GM19455 (cell line): Measurements from ENCODE around the gene CPS1.
A peak's percentile ranks its signal among the peaks of the same experiment; 100 is the strongest.

Experiments
- ATAC-seq: cut with Tn5 transposase; IDR thresholded peaks from one replicate; pipeline ENCODE4 v1.9.1; 2021; ENCODE audit not compliant: unreplicated experiment

Gene CPS1

DNA sequence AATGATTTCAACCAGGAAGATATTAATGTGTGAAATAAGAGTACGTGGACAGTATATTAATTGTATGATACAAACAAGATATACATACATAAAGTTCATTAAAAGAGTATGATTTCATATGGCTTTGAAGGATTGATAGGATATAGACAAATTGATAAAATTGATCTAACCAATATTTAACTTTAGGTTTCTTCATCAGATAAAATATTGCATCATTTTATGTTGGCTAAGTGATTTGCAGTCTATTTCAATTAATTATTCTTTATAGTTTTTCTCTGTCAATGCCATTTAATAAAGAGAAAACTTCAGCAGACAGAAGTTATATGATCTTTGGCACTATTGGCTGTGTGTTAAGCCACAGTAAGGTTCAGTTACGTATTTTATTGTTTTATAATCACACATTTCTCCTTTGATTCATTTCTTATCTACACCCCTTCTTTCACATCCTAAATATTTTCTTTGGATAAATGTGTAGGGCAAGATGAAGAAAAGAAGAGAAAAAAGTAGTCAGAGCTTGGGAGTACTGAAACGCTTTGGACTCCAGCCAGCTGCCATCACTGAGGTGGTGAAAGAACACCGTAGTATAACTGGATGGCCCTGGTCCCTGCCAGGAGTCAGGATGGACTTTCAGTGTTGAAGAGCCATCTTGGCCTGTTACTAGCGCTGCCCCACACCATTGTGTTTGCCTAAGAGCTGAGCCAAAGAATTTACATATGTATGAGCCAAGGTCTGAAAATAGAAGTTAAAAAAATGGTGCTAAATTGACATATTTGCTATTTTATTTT, 9.8 kb upstream of the CPS1 start:
- ATAC-seq: no peak

DNA sequence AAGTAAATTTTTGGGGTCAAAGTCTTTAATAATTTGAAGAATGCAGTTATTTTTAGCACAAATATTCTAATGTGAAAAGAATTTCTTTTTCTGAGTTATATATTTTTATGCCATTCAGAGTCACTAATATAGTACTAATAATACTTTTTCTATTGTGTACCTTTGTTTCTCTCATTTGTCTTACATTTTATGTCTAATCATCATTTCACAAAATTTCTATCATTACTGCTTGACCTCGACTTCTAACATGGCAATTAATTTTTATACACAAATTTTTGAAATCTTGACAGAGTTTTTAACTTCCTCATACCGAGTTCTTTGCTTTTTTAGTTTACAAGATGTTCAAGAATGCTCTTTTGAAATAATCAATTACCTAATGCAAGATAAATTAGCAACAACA, 8.4 kb upstream of the CPS1 start:
- no peak for ATAC-seq

DNA sequence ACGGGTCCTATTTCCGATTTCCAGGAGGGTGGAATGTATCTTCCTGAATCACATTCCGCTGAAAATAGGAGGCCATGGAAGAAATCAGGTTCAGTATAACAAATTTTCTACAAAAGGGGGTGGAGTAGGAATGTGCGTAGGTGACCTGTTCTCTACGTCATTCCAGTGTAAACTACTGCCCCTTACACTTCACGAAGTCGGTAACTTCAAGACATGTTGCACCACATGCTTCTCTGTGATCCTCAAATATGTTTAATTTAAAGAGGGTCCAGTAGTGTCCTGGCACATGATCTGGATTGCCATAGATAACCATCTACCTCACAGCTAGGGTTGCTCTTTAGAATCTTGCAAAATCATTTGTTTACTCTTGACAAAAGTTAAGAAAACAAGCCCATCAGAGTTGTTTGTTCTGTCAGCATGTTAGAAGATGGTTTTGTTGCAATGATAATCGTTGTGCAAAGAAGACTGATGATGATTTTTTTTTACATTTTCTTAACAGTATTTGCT, 7.5 kb upstream of the CPS1 start:
- ATAC-seq: no peak

DNA sequence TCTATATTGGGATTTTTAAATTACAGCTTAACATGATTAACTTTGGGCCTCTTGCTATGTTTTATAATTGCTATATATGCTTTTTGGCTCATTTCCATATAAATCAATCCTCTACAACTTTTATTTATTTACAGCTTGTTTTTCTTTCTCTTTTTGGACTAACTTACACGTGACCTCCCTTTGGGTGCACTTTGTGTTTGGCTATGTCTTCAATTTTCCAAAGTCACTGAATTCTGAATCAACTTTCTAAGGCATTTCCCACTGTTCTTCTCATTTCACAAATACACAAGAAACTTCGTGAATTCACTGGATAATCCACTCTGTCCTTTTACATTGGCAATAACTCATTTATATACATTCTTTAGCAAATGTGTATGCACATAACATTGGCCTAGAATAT, 5.4 kb upstream of the CPS1 start:
- ATAC-seq: no peak

DNA sequence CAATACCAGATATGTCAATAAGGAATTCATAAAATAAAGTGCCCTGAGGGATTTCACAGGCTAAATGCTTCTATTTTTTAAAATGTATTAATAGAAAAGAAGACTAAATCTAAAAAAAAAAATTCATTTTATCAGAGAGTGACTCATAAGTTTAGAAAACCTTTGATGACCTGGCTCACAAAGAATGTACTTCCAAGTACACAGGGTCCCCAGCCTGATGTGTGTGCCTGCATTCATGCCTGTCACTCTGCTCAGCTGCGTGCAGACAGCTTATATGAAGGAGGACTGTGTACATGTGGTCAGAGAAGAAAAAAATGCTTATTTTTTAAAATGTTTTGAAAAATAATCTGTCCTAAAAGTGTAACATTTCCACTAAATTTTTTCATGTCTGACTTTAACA, 3.0 kb upstream of the CPS1 start:
- no peak for ATAC-seq

DNA sequence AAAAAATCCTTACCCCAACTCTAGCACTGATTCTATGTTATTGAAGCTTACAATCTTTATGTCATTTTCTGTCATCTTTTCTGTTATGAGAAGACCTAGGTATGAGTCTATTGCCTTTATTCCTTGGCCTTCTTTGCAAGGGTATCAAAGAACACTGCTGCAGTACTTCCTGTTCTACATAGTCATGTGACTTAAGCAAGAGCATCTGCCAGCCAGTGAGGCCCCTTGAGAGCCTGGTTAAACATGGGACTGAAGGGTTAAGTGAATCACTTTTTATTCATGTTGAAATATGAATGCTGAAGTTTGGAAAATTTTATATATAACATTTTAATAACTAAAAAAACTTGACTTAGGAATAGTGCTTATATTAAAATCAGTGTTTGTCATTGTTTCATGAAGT, 844 bp upstream of the CPS1 start:
- ATAC-seq: no peak

DNA sequence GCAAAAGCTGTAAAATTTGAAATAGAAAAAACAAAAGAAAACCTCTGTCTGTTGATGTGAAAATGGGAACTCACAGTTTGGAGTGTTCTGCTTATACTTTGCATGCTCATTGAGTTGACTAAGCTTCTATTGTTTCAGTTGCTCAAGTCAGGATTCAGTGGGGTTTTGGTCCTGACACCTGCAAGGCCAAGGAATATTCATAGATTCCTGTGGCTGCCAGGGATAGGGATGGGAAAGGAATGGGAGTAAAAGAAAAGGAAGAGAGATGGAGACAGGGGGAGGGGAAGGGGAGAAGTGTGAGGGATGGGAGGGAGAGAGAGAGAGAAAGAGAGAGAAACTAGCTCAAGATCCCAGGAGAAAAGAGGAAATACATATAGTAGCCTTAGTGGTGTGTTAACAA, 1.3 kb downstream of the CPS1 start:
- no peak for ATAC-seq

DNA sequence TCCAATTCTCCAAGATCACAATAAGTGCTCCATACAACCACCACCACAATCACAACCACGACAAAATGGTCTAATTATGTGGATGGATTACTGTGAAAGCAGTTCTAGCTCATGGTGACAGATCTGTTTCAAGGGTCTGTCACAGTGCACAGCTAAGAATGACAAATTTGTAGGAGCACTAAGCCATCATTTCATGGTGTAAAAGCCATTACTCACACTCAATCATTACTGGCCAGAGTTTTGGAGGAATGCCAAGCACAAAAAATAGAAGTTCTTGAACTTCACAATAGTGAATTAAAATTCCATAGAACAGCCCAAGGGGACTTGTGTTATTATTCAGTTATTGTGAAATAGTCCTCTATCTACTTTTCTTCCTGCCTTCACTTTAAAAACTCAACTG, 2.3 kb downstream of the CPS1 start:
- ATAC-seq: no peak

DNA sequence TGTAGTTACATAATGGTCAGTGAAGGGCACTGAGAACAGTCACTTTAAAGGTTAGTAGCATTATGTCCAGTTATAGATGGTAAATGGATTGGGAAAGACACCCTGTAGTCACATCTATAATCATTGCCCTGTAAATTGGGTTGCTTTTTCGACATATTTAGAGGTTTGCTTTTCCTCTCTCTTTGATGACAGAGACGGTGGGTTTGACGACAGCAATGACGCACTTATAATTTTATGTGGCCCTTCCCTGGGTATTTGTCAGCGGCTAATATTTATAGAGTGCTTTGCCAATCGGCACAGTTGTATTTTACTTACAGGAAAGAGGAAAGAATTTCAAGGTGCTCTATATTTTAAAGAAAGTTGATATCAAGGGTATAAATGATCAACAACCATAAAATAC, 2.8 kb downstream of the CPS1 start:
- ATAC-seq: no peak

DNA sequence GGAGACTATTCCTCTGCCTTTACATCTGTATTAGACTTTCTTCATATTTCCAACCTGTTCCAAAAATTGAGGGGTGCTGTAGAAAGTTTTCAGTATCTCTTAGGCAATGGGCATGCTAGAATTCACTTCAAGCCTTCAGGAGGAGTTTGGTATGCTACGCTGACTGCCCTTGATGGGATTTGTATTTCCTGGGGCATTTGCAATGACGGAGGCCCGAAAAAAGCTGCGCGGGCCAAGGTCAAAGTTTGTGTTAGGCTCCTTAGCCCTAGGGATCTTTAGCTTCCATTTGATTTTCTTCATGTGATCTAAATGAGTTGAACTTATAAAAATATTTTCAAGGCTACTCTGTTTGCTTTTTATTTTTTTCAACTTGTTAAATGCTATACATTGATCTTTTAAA, 5.1 kb downstream of the CPS1 start:
- no peak for ATAC-seq

DNA sequence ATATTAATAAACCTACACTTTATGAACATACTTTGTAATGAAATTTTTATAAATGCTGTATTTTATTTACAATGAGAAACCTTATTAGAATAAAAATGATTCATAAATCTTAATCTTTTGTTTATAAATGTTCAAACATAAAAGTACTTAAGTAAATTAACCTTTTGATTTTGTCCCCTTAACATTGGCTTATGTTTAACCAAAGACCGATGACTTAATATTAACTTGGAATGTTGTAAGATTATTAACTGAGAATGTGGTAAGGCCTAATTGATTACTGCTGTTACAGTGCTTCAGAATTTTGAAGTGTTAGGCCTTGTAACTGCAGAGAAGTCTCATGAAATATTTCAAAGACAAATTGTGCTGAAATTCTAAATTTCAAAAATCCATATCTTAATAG, 5.7 kb downstream of the CPS1 start:
- ATAC-seq: no peak

DNA sequence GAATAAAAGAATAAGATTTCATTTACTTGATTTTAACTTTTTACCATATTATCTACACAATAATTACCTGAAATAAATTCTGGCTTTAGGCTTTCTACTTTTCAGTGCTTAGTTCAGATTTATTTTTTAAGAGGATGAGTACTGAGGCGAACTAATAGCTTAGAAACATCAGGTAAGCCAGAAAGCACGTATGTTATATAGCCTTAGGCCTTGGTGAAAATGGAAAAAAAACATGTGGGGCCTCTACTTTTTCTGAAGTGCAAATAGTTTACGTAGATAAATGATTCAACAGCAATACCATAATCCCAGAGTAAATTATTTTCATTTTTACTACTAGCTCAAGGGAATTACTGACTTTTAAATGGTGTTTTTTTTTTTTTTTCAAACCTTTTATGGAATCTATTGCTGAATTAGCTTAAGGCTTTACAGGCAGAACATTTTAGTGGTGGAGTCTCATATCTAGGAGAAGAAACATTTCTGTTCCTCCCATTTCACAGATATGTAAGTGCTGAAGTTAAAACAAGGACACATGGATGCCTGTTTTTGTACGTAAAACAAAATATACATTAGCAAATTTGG, 6.2 kb downstream of the CPS1 start:
- ATAC-seq: no peak

DNA sequence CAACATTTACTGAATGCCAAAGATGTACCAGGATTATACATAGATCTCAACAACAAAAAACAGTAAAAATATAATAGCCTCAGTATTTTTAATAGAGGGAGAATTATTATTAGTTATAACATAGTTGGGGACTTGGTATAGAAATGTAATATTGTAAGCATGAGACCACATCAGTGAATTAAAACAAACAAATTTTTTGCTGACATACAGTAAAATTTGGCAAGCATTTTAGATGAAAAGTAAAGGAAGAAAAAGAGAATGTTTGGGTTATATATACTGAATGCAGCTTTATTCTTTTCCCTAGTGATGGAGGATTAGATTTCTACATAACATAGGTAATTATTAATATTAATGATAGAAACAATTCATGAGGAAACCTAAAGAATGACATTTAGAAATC, 10.9 kb downstream of the CPS1 start:
- no peak for ATAC-seq

DNA sequence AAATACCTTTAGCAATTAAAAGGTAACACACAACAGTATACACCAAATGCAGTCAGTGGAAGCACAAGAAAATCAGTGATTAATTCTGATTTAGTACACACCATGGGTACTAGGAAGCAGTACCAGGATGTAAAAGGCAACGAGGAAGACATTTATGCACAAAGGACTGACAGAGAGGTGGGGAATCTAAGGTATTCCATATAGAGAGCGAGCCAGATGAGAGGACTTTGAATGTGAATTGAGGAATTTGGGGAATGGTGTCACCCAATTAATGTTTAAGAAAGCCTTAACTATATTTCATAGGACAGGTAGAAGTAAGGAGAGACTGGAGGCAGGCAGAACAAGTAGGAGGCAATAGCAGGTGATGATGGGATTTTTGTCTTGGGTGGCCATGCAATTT, 11.7 kb downstream of the CPS1 start:
- ATAC-seq: no peak

DNA sequence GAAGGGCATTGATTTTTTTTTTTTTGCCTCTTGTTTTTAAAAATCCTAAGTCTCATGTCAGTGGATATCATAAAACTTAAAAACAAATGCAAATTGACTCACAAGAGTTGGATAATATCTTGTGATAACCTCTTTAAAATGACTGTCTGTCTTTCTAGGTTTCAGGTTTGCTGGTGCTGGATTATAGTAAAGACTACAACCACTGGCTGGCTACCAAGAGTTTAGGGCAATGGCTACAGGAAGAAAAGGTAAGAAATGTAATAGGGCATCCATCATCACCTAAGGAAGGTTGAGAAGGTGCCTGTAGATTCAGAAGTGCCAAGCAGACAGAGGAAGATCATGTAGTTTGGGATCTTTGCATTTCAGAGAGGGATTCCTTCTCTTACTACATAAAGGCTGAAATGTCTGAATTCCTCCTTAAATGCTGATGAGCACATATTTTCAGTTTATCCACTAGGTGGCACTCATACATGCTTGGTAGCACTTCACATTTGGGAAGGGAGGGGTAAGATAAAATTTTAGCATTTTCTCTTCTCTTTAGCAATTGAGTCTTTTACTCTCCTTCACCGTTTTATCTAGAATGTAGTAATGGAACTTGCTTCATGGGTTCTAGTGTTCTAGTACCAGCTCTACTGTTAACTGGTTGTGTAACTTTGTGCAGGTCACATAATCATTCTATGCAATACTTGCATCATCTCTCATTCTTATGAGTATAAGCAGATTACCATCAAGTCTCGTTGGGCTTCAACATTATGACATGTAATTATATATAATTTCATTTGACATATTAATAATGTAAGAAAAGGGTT, 21.1 kb downstream of the CPS1 start:
- ATAC-seq: peak; percentile 92

DNA sequence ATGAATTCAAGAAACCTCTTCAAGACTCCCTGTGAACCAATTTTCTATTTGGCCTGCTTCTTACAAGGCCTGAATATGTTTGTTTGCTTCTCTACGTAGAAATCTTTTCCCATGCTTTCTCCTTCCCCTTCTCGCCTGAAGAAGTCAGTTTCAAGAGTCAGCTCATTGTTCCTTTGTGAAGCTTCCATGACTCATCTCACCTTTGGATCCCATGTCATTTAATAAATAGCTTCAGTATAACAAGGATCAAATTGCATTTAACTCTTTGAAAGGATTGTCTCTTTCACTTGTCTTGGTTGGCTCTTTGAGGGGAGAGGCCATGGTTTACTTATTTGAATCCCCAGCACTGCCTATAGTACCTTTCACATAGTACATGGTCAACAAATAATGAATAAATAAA, 28.4 kb downstream of the CPS1 start:
- no peak for ATAC-seq

DNA sequence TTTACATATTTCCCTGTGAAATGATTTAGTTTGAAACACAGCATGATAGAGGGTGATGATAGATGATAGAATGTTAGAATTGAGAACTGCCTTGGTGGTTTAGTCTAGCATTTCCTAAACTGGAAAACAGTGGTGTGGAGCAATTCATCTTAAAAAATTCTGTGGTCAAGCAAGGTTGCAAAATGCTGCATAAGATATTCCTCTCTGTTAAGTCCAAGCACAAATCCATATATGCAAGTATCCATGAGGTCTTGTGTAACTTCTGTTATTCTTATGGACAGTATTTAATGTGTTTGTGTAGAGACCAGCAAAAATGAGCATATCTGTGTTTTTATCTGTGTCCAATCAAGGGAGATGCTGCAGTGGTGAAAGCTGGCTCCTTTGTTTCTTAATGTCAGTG, 30.0 kb downstream of the CPS1 start:
- ATAC-seq: no peak

DNA sequence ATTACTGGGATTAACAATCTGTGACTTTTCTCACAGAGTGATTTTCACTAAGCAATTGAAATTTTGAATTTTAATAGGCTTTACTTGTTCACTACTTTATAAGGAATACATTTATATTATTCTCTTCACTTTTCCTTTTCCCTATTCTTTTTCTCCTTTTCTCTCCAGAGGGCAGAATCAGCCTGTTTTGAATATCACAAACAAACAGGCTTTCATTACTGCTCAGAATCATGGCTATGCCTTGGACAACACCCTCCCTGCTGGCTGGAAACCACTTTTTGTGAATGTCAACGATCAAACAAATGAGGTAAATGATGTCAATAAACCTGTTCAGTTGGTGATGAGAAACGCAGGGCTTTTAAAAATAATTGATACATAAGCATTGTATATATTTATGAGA, 35.3 kb downstream of the CPS1 start:
- no peak for ATAC-seq

DNA sequence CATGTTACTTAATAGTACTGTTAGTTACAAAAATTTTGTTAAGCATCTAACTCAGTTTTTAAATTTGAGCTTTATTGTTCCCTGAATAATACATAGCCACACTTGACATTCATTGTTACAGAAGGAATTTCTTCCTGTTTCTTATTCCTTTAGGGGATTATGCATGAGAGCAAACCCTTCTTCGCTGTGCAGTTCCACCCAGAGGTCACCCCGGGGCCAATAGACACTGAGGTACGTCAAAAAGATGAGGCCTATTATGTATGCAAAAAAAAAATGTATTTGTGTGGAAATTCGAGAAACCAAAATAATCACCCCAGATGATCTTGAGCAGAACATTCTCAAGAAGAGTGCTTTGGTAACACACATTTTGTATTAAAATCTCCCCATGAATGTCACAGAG, 36.3 kb downstream of the CPS1 start:
- ATAC-seq: no peak

DNA sequence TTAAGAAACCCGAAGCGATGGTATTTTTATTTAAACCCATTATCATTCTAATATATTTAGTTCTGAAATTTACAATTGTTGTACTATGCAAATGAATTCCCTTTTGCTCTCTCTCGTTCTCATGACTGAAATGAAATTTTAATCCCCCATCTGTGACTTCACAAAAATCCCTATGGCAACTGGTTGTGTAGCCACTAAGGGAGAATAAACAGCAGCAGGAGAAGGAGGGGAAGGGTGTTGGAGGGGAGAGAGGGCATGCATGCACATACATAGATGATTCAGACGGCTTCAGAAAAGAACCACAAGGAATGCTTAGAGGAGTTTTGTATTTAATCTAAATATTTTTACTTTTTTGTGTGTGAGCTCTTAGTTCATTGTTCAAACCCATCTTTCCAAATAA, 36.8 kb downstream of the CPS1 start:
- no peak for ATAC-seq

DNA sequence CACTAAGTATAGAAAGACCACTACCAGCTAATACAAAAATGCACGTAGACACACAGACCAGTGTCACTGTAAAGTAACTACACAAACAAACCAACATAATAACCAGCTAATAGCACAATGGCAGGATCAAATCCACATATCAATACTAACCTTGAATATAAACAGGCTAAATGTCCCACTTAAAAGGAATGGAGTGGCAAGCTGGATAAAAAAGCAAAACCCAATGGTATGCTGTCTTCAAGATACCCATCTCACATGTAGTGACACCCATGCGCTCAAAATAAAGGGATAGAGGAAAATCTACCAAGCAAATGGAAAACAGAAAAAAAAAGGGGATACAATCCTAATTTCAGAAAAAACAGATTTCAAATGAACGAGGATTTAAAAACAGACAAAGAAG, 41.8 kb downstream of the CPS1 start:
- ATAC-seq: no peak

DNA sequence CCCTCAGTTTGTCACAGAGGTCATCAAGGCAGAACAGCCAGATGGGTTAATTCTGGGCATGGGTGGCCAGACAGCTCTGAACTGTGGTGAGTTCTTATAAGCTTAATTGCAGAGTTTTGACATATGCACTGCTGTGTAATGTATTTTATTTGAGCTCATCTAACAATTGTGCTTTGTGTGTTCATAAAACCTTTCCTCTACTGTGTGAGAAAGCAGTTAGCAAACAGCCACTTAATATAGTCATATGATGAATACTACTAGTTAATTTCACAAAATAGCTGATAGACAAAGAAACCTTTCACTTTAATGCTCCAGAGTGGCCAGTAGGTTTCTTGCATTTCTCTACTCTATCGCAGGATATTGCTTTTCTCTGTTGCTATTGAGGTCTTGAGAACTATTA, 43.1 kb downstream of the CPS1 start:
- no peak for ATAC-seq
